Natural killer cell (primary cell): ENCODE data around the gene G0S2. TPM values are rescaled to one million over a fixed set of nuclear protein-coding genes. Genes with fewer than 3 reads are reported as not detected.

Experiments used
- ATAC-seq, 3 donors: fragments of 150-1000 bp in 2 of 3; fragments of 200-7000 bp in 1 of 3; cut with Tn5 transposase; 1 replicate in 1 of 3; 2 replicates in 2 of 3; pipeline ENCODE4 v1.10.0; 2021; ENCODE audit warnings: mild to moderate bottlenecking in 2 of 3, moderate library complexity in 2 of 3
- DNase-seq, 2 donors: peaks; one replicate each; pipeline versions ENCODE4 v3.0.0 to v3.0.0-alpha.2; 2013 to 2021; ENCODE audit warnings: mixed read lengths in 1 of 2
- H3K27ac ChIP-seq: one replicate; pipeline ENCODE4 v1.5.1; 2013; ENCODE audit warnings: mild to moderate bottlenecking, low read length
- H3K27me3 ChIP-seq: one replicate; pipeline ENCODE4 v1.6.1; 2013; ENCODE audit warnings: low read length; ENCODE audit not compliant: control insufficient read depth, insufficient read depth
- H3K36me3 ChIP-seq: one replicate; pipeline ENCODE4 v1.6.1; 2013; ENCODE audit warnings: low read length; ENCODE audit not compliant: control insufficient read depth, insufficient read depth
- H3K4me1 ChIP-seq: one replicate; pipeline ENCODE4 v1.6.1; 2013; ENCODE audit warnings: low read length; ENCODE audit not compliant: control insufficient read depth, insufficient read depth
- H3K4me3 ChIP-seq: one replicate; pipeline ENCODE4 v1.5.1; 2013; ENCODE audit warnings: low read length
- H3K9me3 ChIP-seq: one replicate; pipeline ENCODE4 v1.6.1; 2013; ENCODE audit warnings: low read length; ENCODE audit not compliant: control insufficient read depth, insufficient read depth
- H3K27ac Mint-ChIP-seq, 2 donors: one replicate each; pipeline ENCODE4 v1.8.0; 2022; ENCODE audit warnings: mild to moderate bottlenecking in 2 of 2, mixed read lengths in 2 of 2, moderate library complexity in 1 of 2
- H3K27me3 Mint-ChIP-seq, 2 donors: one replicate each; pipeline ENCODE4 v1.8.0; 2022; ENCODE audit warnings: low read depth in 2 of 2, mixed read lengths in 2 of 2
- H3K36me3 Mint-ChIP-seq: one replicate; pipeline ENCODE4 v1.8.0; 2022; ENCODE audit warnings: mixed read lengths
- H3K4me1 Mint-ChIP-seq, 2 donors: one replicate each; pipeline ENCODE4 v1.8.0; 2022; ENCODE audit warnings: mixed read lengths in 2 of 2
- H3K4me3 Mint-ChIP-seq: one replicate; pipeline ENCODE4 v1.8.0; 2022; ENCODE audit warnings: mild to moderate bottlenecking, moderate library complexity, mixed read lengths
- H3K9me3 Mint-ChIP-seq, 2 donors: one replicate each; pipeline ENCODE4 v1.8.0; 2022; ENCODE audit warnings: mixed read lengths in 2 of 2
- WGBS: methylation state at CpG from one replicate; pipeline ENCODE4 v1.1.7; 2013; ENCODE audit warnings: missing lambda C conversion rate; ENCODE audit not compliant: insufficient coverage; 5-methylcytosine and 5-hydroxymethylcytosine counted together
- intact Hi-C: fragments of 100-400 bp; cut with micrococcal nuclease; formaldehyde crosslinking; loops from one replicate; pipeline ENCODE4 v1.14.2; 2022
- total RNA-seq, 4 donors: library from RNA; stranded (reverse); fragments of 120-200 nt in 1 of 4; gene quantifications; one replicate each; pipeline versions ENCODE4 v1.2.3 to v1.2.4, GENCODE V29; 2013 to 2022
- TF ChIP-seq, protein P1 (sequence below): fragments of 200-600 bp; IDR thresholded peaks from one replicate; pipeline ENCODE4 v1.8.0; 2022; ENCODE audit warnings: antibody characterized with exemption

Gene G0S2, protein sequence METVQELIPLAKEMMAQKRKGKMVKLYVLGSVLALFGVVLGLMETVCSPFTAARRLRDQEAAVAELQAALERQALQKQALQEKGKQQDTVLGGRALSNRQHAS
- 100 to 1,000 TPM in 1 of 3 donors, 10 to 100 TPM in 2; 15.3 to 132 (median 22.0) TPM for total RNA-seq
- total RNA-seq (2013) = 2.1 TPM

DNA sequence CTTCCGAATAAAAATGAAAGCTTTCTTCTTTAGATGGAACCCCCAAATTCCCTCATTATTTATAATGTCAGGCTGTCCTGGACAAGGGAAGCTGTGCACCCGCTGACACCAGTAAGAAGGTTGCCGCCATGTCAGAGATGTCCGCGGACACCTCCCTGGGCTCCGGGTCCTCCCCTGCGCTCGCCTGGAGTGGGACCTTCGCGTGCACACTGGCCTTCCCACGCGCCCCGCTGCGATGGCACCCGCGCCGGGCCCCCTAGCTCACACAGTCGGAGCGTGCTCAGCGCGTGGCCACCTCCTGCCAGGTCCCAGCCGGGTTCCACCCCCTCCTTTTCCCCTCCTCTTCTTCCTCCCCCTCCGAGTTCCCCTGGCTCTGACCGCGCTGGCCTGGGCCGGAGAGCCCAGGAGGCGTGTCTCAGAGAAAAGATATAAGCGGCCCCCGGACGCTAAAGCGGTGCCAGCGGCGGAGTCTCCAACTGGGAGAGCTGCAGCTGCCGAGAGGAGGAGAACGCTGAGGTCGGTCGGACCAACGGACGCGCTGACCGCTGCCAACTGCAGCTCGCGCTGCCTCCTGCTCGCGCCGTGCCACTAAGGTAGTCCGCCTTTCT is at the start of gene G0S2:
Gene G0S2, plus strand, starts transcription at position 456 of the 608 bp plus-strand sequence. CDS start 273 bp downstream, outside the sequence.
- H3K27me3 ChIP-seq = peaks cover 24% of the 10 kb centered on the region
- Mint-ChIP-seq H3K4me3 (peak within 1 kb of the TSS; percentile 35), H3K4me1 (peaks cover 20 to 28% of the 10 kb centered on the region in 2 donors), H3K36me3 (no peaks in the 10 kb centered on the region), H3K27me3 (peaks cover 58 to 65% of the 10 kb centered on the region in 2 donors), H3K27ac (no peak within 1 kb of the TSS), H3K9me3 (peaks cover 0 to 3% of the 10 kb centered on the region in 2 donors)
- H3K4me3 ChIP-seq = peak within 1 kb of the TSS; percentile 14
- TF ChIP-seq, protein P1, sequence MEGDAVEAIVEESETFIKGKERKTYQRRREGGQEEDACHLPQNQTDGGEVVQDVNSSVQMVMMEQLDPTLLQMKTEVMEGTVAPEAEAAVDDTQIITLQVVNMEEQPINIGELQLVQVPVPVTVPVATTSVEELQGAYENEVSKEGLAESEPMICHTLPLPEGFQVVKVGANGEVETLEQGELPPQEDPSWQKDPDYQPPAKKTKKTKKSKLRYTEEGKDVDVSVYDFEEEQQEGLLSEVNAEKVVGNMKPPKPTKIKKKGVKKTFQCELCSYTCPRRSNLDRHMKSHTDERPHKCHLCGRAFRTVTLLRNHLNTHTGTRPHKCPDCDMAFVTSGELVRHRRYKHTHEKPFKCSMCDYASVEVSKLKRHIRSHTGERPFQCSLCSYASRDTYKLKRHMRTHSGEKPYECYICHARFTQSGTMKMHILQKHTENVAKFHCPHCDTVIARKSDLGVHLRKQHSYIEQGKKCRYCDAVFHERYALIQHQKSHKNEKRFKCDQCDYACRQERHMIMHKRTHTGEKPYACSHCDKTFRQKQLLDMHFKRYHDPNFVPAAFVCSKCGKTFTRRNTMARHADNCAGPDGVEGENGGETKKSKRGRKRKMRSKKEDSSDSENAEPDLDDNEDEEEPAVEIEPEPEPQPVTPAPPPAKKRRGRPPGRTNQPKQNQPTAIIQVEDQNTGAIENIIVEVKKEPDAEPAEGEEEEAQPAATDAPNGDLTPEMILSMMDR = no peak
- WGBS = 6% methylated on average over 47 of the region's 47 CpGs
- no peaks in the 10 kb centered on the region for H3K9me3 ChIP-seq
- ATAC-seq (peak; percentile 47 to 60 (median 60)), DNase-seq (peak in 1 of 2 donors; percentile 34)
- H3K36me3 ChIP-seq = no peaks in the 10 kb centered on the region
- intact Hi-C loops = no loop called here
- H3K27ac ChIP-seq = no peak within 1 kb of the TSS
- peaks cover 24% of the 10 kb centered on the region for H3K4me1 ChIP-seq

DNA sequence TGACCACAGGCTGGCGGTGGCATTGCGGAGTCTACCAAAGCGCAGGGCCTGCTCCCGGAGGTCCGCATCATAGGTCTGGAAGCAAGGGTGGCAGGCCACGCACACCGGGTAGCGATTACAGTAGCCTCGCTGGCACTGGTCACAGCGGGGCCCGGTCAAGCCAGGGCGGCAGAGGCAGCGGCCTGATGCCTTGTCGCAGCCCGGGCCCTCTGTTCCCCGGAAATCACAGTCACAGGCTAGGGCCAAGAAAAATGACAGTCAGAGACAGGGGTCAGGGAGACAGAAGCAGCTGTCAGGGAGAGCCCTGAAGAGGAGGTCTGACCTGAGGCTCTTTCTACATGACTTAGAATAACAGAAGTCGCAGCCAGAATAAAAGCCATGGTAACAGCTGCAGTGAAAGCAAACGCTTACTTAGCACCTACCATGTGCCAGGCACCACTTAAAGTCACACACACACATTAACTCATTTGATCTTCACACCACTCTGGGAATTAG is 49.4 kb upstream of the G0S2 start:
- Mint-ChIP-seq H3K27me3 (peaks cover 0 to 3% of the 10 kb centered on the region in 2 donors), H3K9me3 (no peaks in the 10 kb centered on the region), H3K27ac (no peak overlapping the region), H3K4me3 (no peak overlapping the region), H3K4me1 (no peaks in the 10 kb centered on the region), H3K36me3 (no peaks in the 10 kb centered on the region)
- Histone ChIP-seq H3K4me1 (peaks cover 7% of the 10 kb centered on the region), H3K36me3 (no peaks in the 10 kb centered on the region), H3K27me3 (no peaks in the 10 kb centered on the region), H3K9me3 (no peaks in the 10 kb centered on the region), H3K4me3 (no peak overlapping the region), H3K27ac (no peak overlapping the region)
- 94% methylated on average over 18 of the region's 18 CpGs for WGBS
- ATAC-seq = no peak
- no peak for DNase-seq
- TF ChIP-seq, protein P1 = no peak
- intact Hi-C loops = loop anchor here (5.0 kb wide), 1 partner anchor 59 kb away; no protein-coding TSS in a partner anchor

- Mint-ChIP-seq H3K27me3 (peaks cover 0 to 3% of the 10 kb centered on the region in 2 donors), H3K27ac (no peak overlapping the region), H3K4me3 (no peak overlapping the region), H3K4me1 (no peaks in the 10 kb centered on the region), H3K36me3 (no peaks in the 10 kb centered on the region), H3K9me3 (no peaks in the 10 kb centered on the region)
- Histone ChIP-seq H3K27ac (no peak overlapping the region), H3K4me3 (no peak overlapping the region), H3K4me1 (peaks cover 7% of the 10 kb centered on the region), H3K9me3 (no peaks in the 10 kb centered on the region), H3K36me3 (no peaks in the 10 kb centered on the region), H3K27me3 (no peaks in the 10 kb centered on the region)
- no peak for ATAC-seq
- intact Hi-C loops = loop anchor here (5.0 kb wide), 1 partner anchor 59 kb away; no protein-coding TSS in a partner anchor
- DNase-seq = no peak
- TF ChIP-seq, protein P1 = no peak
- WGBS = 87% methylated on average over 19 of the region's 19 CpGs
Observed at GRCh38 chr1:209626346-209627026, 48.7 kb upstream of the G0S2 start.
